ENCODE data around the gene BMPR2.
"Not testable (repeated sequence)": the region's sequence is repeated elsewhere in the genome, so short reads cannot be mapped to it uniquely, and the experiment has no call there.

BMPR2 gene

GRCh38 chr2:202382684-202383083 lies 6.6 kb downstream of the BMPR2 start:
- DNase-seq (ENCODE audit: low read depth), result no peak

- not testable (repeated sequence) for DNase-seq (ENCODE audit: low read depth)
Observed at GRCh38 chr2:202386495-202386894, 10.4 kb downstream of the BMPR2 start.

- DNase-seq (ENCODE audit: low read depth), result no peak
Observed at GRCh38 chr2:202387608-202388342, 11.6 kb downstream of the BMPR2 start.

- DNase-seq (ENCODE audit: low read depth), result no peak
Observed at GRCh38 chr2:202400941-202401340, 24.8 kb downstream of the BMPR2 start.

- no peak for DNase-seq (ENCODE audit: low read depth)
Observed at GRCh38 chr2:202405798-202406197, 29.7 kb downstream of the BMPR2 start.

- no peak for DNase-seq (ENCODE audit: low read depth)
Observed at GRCh38 chr2:202406445-202406978, 30.4 kb downstream of the BMPR2 start.

- no peak for DNase-seq (ENCODE audit: low read depth)
Observed at GRCh38 chr2:202408546-202409140, 32.5 kb downstream of the BMPR2 start.

- DNase-seq (ENCODE audit: low read depth), result no peak
Observed at GRCh38 chr2:202410092-202410491, 34.0 kb downstream of the BMPR2 start.

- no peak for DNase-seq (ENCODE audit: low read depth)
Observed at GRCh38 chr2:202411097-202411496, 35.0 kb downstream of the BMPR2 start.

- DNase-seq (ENCODE audit: low read depth), result no peak
Observed at GRCh38 chr2:202418027-202418426, 41.9 kb downstream of the BMPR2 start.

- DNase-seq (ENCODE audit: low read depth), result no peak
Observed at GRCh38 chr2:202418511-202418910, 42.4 kb downstream of the BMPR2 start.

- DNase-seq (ENCODE audit: low read depth), result no peak
Observed at GRCh38 chr2:202423139-202423538, 47.0 kb downstream of the BMPR2 start.

- DNase-seq (ENCODE audit: low read depth), result no peak
Observed at GRCh38 chr2:202425036-202425435, 48.9 kb downstream of the BMPR2 start.

GRCh38 chr2:202426751-202427150 lies 50.6 kb downstream of the BMPR2 start:
- no peak for DNase-seq (ENCODE audit: low read depth)

- no peak for DNase-seq (ENCODE audit: low read depth)
Observed at GRCh38 chr2:202429164-202429980, 53.2 kb downstream of the BMPR2 start.

- DNase-seq (ENCODE audit: low read depth), result no peak
Observed at GRCh38 chr2:202432776-202433175, 56.6 kb downstream of the BMPR2 start.

GRCh38 chr2:202434472-202434871 lies 58.3 kb downstream of the BMPR2 start:
- DNase-seq (ENCODE audit: low read depth), result no peak

GRCh38 chr2:202436626-202437025 lies 60.5 kb downstream of the BMPR2 start:
- DNase-seq (ENCODE audit: low read depth), result no peak

- not testable (repeated sequence) for DNase-seq (ENCODE audit: low read depth)
Observed at GRCh38 chr2:202440117-202440516, 64.0 kb downstream of the BMPR2 start.

- no peak for DNase-seq (ENCODE audit: low read depth)
Observed at GRCh38 chr2:202442882-202443281, 66.8 kb downstream of the BMPR2 start.

GRCh38 chr2:202444000-202444399 lies 67.9 kb downstream of the BMPR2 start:
- DNase-seq (ENCODE audit: low read depth), result no peak

- DNase-seq (ENCODE audit: low read depth), result no peak
Observed at GRCh38 chr2:202449344-202449743, 73.2 kb downstream of the BMPR2 start.

- no peak for DNase-seq (ENCODE audit: low read depth)
Observed at GRCh38 chr2:202450785-202451184, 74.7 kb downstream of the BMPR2 start.

All from T follicular helper cell (primary cell).